ENCODE results near the gene SERPINH1. TPM values are rescaled to one million over a fixed set of nuclear protein-coding genes. Genes with fewer than 3 reads are reported as not detected.
A peak's percentile ranks its signal among the peaks of the same experiment; 100 is the strongest.

SERPINH1 gene
- total RNA-seq, 2 donors from 2014 or later, result 105 to 137 TPM

- intact Hi-C loops (cut with DNase I), result loop anchor here in 1 of 2 donors (2.0 to 5.0 kb wide), 2 partner anchors 27 to 320 kb away; no protein-coding TSS in a partner anchor
- ATAC-seq (peak; percentile 91 to 94), DNase-seq (peak; percentile 80)
Observed at GRCh38 chr11:75547617-75548058, 14.4 kb upstream of the SERPINH1 start.

DNA sequence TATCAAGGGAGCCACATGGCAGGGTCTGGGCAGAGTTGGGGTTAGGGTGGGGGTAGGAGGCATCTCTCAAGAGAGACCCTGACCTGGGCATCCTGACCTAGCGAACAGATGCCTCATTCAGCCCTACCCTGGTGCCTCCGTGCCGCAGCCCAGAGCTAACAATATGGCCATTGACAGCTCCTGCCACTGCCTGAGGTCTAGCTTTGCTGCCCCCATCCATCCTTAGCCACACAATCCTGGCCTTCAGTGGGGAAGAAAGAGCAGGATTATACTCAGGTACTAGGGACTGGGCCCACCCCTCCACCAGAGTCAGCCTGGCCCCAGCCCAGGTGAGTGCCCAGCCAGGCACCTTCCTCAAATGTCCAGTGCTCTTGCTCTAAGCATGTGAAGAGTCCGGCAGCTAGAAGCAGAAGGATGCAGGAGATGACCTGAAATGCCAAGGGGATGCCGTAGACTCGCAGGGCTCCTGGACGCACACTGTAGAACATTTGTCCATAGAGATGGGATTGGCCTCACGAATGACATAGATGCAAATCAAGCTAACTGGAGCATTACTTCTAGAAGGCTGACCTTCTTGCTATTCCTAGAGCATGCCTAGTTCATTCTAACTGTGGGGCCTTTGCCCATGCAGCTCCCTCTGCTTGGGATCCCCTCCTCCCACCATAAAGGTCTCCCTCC lies 13.3 kb upstream of the SERPINH1 start:
- ATAC-seq (no peak), DNase-seq (no peak)
- intact Hi-C loops (cut with DNase I), result loop anchor here in 1 of 2 donors (5.0 kb wide), 1 partner anchor 319 kb away; no protein-coding TSS in a partner anchor

DNA sequence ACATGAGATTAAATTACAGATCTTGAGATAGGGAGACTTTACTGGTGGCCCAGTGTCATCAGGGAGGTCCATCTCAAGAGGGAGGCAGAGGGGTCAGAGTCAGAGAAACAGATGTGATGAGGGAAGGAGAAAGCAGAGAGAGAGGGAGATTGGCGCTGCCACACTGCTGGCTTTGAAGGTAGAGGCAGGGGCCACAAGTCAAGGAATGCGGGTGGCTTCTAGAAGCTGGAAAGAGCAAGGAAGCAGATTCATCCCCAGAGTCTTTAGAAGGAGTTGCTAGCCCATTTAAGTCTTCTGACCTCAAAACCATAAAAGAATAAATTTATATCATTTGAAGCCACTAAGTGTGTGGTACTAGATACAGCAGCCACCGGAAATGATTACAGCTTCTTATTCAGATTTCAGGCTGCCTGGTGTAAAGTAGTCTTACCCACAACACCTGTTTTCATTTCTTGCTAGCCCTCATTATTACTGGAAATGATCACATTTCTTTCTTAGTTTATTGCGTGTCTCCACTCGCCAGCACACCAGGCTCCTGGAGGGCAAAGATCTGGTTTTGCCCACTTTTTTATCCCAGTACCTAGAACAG lies 12.6 kb upstream of the SERPINH1 start:
- ATAC-seq (no peak), DNase-seq (no peak)
- intact Hi-C loops (cut with DNase I), result loop anchor here in 1 of 2 donors (5.0 kb wide), 1 partner anchor 318 kb away; no protein-coding TSS in a partner anchor

GRCh38 chr11:75553182-75553581 lies 8.9 kb upstream of the SERPINH1 start:
- DNase-seq (no peak), ATAC-seq (no peak)
- intact Hi-C loops (cut with DNase I), result no loop called here

- no peak for DNase-seq
- intact Hi-C loops (cut with DNase I), result no loop called here
- ATAC-seq, result no peak
Observed at GRCh38 chr11:75553889-75554257, 8.2 kb upstream of the SERPINH1 start.

DNA sequence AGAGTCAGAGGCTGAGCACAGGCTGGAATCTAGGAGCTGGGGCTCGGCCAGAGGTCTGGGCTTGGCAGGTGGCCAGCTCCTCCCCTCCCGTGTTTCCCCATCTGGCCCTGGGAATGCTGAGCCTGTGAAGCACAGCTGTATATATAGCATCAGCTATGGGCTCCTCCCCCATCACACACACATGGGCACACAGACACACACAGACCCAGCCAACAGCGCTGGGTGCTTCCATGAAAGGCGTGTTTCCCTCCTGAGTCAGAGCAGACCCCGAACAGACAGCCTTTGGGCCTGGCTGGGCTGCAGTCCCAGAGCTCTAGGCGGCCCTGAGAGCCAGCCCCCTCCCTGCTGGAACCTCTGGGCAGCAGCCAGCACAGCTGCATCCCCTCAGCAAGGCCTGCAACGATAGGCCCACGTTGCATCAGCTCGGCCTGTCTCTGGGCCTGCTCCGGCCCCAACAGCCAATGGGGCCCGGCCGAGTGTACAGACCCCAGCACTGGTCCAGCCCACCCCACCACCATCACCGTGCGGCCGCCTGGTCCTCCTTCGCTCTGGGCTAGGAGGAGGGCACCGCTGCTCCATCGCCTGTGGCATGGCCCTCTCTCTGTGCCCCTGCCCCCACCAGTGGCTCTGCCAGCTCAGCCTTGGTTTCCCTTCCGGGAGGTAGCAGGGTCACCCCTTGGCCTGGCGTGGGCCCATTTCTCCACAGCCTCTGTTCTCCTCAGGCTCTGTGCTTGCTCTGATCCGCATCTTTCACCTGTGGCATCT lies 7.6 kb upstream of the SERPINH1 start:
- peak; percentile 95 for DNase-seq
- ATAC-seq, result peak; percentile 86 to 92
- intact Hi-C loops (cut with DNase I), result no loop called here

DNA sequence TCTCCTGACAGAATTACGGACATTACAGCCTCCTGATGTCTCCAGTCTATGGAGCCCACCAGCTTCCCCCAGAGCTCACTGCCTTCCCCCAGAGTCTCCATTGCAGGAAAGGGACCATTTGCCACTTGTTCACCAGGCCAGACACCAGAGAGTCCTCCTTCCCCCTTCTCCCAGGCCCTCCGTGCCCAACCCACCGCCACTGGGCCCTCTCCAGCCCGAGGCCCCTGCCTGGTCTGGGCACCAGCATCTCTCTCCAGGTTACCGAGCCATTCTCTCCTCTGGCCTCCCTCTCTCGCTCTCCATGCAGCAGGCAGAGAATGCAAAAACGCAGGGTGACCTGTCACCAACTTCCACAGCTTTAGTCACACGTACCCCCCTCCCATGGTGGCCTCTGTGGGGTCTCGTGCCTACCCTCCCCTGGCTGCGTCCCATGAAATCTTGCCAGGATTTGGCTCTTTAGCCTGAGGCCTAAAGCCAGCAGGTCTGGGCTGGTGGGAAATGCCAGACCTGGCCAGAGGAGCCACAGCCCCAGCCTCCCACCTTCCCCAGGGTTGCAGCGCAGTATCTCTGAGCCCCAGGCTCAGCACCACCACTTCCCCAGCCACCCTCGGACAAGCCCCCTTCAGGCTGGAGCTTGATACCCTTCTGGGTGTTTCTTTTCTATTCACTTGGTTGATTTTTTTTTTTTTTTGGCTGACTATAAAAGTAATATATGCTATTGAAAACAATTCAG lies 6.8 kb upstream of the SERPINH1 start:
- ATAC-seq (no peak), DNase-seq (no peak)
- intact Hi-C loops (cut with DNase I), result no loop called here

DNA sequence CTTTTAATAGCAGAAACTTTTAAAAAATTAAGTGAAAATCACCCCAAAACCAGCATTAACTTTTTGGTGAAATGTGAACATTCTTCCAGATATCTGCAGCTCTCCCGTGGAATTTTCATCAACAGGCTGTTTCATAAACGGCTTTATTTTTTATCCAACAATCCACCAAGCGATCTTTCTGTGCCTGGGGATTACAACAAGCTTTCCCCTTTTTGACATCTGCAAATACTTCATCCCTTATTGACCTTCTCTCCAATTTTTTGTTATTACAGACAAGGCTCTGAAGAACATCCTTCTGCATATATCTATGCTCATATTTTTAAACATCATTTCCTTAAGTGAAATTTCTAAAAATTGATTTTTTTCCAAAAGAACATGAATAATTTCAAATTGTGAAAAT lies 5.8 kb upstream of the SERPINH1 start:
- ATAC-seq (no peak), DNase-seq (no peak)
- intact Hi-C loops (cut with DNase I), result no loop called here

DNA sequence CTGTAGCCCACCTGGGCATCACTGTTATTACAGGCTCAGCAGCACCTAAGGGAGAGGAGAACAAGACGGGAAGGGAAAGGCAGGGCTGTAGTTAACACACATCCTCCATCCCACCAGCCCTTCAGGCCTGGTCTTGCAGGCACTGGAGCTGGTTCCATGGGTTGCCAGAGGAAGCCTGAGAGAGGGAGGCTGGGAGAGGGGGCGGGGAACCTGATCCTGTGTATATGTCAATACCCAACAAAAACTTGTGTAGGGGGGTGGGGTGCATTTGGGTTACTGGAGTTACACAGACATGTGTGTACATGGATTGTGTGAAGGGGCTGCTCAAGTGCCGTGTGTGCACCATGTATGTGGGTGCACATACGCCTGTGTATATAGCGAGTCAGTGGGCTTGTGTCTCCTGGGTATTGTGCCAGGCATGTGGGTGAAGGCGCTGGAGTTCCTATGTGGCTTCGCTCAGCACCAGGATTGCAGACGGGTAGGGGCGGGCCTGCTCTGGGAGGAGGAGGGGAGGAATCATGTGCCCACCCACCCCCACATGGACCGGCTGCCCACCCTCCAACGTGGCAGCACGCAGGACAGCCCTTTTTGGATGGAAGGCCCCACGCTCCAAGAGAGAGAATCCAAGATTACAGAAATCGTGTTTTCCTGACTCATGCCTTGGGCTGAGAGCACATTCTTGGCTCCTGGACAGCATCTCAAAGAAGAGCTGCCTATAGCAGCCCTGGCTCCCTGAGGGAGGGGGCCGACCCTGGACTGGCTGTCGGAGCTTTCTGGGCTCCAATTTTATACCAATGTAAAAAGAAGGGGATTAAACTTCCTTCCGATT lies 4.2 kb upstream of the SERPINH1 start:
- intact Hi-C loops (cut with DNase I), result no loop called here
- ATAC-seq (peak; percentile 8 to 49), DNase-seq (peak; percentile 70)

GRCh38 chr11:75558939-75559843 lies 2.9 kb upstream of the SERPINH1 start:
- DNase-seq (peak; percentile 74), ATAC-seq (peak; percentile 8 to 10)
- intact Hi-C loops (cut with DNase I), result no loop called here

DNA sequence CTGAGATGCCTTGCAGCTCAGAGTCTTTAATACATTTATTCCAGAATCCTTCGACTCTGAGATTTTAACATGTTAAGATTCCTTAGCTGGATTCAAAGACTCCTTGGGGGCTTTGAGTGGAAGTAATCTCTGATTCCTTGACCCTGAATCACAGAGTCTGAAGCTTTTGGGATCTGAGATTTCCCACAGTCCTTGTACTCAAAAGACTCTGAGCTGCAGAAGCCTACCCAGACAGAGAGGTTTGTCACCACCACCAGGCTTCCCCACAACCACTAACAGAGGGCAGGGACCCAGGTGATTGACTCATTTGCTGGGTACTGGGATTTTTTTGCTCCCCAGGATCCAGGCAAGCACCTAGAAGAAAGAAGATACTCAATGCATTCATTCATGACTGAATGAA lies 1.4 kb upstream of the SERPINH1 start:
- DNase-seq (no peak), ATAC-seq (no peak)
- intact Hi-C loops (cut with DNase I), result no loop called here

- intact Hi-C loops (cut with DNase I), result loop anchor here in 1 of 2 donors (1.0 kb wide), 1 partner anchor 22 kb away; no protein-coding TSS in a partner anchor
- DNase-seq (no peak), ATAC-seq (no peak)
Observed at GRCh38 chr11:75561426-75562047, 516 bp upstream of the SERPINH1 start.

GRCh38 chr11:75562836-75563484 lies 907 bp downstream of the SERPINH1 start:
- peak; percentile 73 for DNase-seq
- peak; percentile 5 to 12 for ATAC-seq
- intact Hi-C loops (cut with DNase I), result loop anchor here in 1 of 2 donors (1.0 kb wide), 1 partner anchor 20 kb away; no protein-coding TSS in a partner anchor

GRCh38 chr11:75563501-75563977 lies 1.5 kb downstream of the SERPINH1 start:
- intact Hi-C loops (cut with DNase I), result no loop called here
- no peak for ATAC-seq
- DNase-seq, result no peak

DNA sequence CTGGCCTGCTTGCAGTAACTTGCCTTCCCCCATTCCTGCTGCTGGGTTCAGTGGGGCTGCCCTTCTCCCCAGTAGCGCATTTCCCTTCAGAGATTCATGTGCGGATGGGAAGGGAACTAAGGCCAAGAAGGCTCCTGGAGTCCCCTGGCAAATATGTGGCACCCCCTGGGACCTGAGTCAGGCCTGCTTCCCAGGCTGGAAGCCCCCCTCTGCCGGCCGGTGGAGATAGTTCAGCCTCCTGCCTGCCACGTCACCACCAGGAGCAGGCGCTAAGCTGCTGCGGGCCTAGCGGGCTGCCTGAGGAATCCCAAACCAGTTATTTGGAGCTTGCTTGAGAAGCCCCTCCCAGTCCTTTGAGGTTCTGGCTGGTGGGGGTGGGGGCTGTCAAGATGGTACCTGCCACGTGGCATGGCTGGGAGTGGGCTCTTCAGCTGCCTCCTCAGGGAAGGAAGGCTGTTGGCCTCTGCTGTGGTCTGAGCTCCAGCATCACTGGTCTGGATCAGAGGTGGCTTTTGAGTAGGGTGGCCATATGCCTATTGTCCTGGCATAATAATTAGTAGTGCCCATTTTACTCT lies 2.0 kb downstream of the SERPINH1 start:
- peak; percentile 80 for DNase-seq
- intact Hi-C loops (cut with DNase I), result no loop called here
- ATAC-seq, result peak; percentile 27

GRCh38 chr11:75565221-75565814 lies 3.3 kb downstream of the SERPINH1 start:
- DNase-seq (peak; percentile 80), ATAC-seq (peak in 1 of 2 donors; percentile 28)
- intact Hi-C loops (cut with DNase I), result no loop called here
